K562 (cell line): Measurements from ENCODE around the gene TMEM107. TPM values are rescaled to one million over a fixed set of nuclear protein-coding genes. Genes with fewer than 3 reads are reported as not detected.

Source experiments
- ADNP ChIP-seq: fragments of 200-800 bp; sonication (Bioruptor generic); IDR thresholded peaks from 2 replicates; pipeline ENCODE4 v1.6.1; 2016; ENCODE audit warnings: missing genetic modification characterization, missing compliant biosample characterization
- AFF4 ChIP-seq: sonication (generic); formaldehyde crosslinking; IDR thresholded peaks from 2 replicates; pipeline ENCODE4 v1.8.0; 2023; ENCODE audit warnings: mild to moderate bottlenecking, missing genetic modification reagents
- ARNT ChIP-seq, 2 experiments: fragments of 450-650 bp; IDR thresholded peaks; 2 replicates each; pipeline ENCODE4 v1.6.1; 2016; ENCODE audit warnings: mild to moderate bottlenecking in 1 of 2
- CEBPB ChIP-seq: fragments of 450-650 bp; IDR thresholded peaks from 2 replicates; pipeline ENCODE4 v1.6.1; 2016; ENCODE audit warnings: missing genetic modification characterization, missing compliant biosample characterization
- E2F1 ChIP-seq: sonication (generic); formaldehyde crosslinking; IDR thresholded peaks from 2 replicates; pipeline ENCODE4 v1.8.1; 2023; ENCODE audit warnings: mild to moderate bottlenecking, missing genetic modification reagents, moderate library complexity
- ERF ChIP-seq: fragments of 450-650 bp; formaldehyde crosslinking; IDR thresholded peaks from 2 replicates; pipeline ENCODE4 v1.4.0; 2020; ENCODE audit warnings: mild to moderate bottlenecking, mixed read lengths
- GABPB1 ChIP-seq: sonication (generic); formaldehyde crosslinking; IDR thresholded peaks from 2 replicates; pipeline ENCODE4 v1.8.0; 2022; ENCODE audit warnings: mild to moderate bottlenecking, missing genetic modification reagents
- HDAC3 ChIP-seq: fragments of 450-650 bp; IDR thresholded peaks from 2 replicates; pipeline ENCODE4 v1.6.1; 2018; ENCODE audit warnings: borderline replicate concordance, mild to moderate bottlenecking, moderate library complexity; ENCODE audit not compliant: partially characterized antibody
- HNRNPL ChIP-seq: fragments of 200-400 bp; formaldehyde crosslinking; IDR thresholded peaks from 2 replicates; pipeline ENCODE4 v1.6.1; 2017; ENCODE audit warnings: low read depth, mild to moderate bottlenecking, low read length
- KDM4B ChIP-seq, 2 experiments: fragments of 450-650 bp in 1 of 2; sonication (generic) in 1 of 2; IDR thresholded peaks; 2 replicates each; pipeline ENCODE4 v1.6.1; 2016 to 2017; ENCODE audit warnings: borderline replicate concordance in 2 of 2, antibody characterized with exemption in 1 of 2, low read depth in 1 of 2, mild to moderate bottlenecking in 1 of 2
- LEF1 ChIP-seq: fragments of 450-650 bp; IDR thresholded peaks from 2 replicates; pipeline ENCODE4 v1.6.1; 2016; ENCODE audit warnings: mild to moderate bottlenecking
- NFE2 ChIP-seq: IDR thresholded peaks from 2 replicates; pipeline ENCODE4 v1.6.1; 2014; ENCODE audit warnings: antibody characterized with exemption, low read depth
- RAD21 ChIP-seq, 2 experiments: fragments of 250-450 bp in 1 of 2; fragments of 450-650 bp in 1 of 2; sonication (Bioruptor Pico) in 1 of 2; formaldehyde crosslinking in 1 of 2; IDR thresholded peaks in 1 of 2; conservative IDR thresholded peaks in 1 of 2; 2 replicates each; pipeline versions ENCODE4 v1.4.0 to v1.8.0; 2020 to 2022; ENCODE audit warnings: mild to moderate bottlenecking in 2 of 2, moderate library complexity in 1 of 2
- SAFB ChIP-seq: fragments of 200-400 bp; formaldehyde crosslinking; IDR thresholded peaks from 2 replicates; pipeline ENCODE4 v1.6.1; 2017; ENCODE audit warnings: low read depth, low read length, borderline replicate concordance
- SMAD4 ChIP-seq: fragments of 250-450 bp; sonication (Bioruptor Pico); conservative IDR thresholded peaks from 2 replicates; pipeline ENCODE4 v1.8.0; 2021; ENCODE audit warnings: inconsistent platforms, mild to moderate bottlenecking, moderate library complexity
- STAG1 ChIP-seq: sonication (generic); formaldehyde crosslinking; IDR thresholded peaks from 2 replicates; pipeline ENCODE4 v1.5.0; 2020; ENCODE audit warnings: missing genetic modification reagents, borderline replicate concordance
- ZEB2 ChIP-seq: fragments of 450-650 bp; IDR thresholded peaks from 2 replicates; pipeline ENCODE4 v1.6.1; 2016
- ZNF121 ChIP-seq: sonication (generic); formaldehyde crosslinking; conservative IDR thresholded peaks from 2 replicates; pipeline ENCODE4 v1.8.0; 2022; ENCODE audit warnings: missing genetic modification reagents
- ZNF24 ChIP-seq: fragments of 450-650 bp; IDR thresholded peaks from 2 replicates; pipeline ENCODE4 v1.6.1; 2016
- ZNF431 ChIP-seq: sonication (generic); formaldehyde crosslinking; IDR thresholded peaks from 2 replicates; pipeline ENCODE4 v1.8.0; 2022; ENCODE audit warnings: mild to moderate bottlenecking, missing genetic modification reagents
- ZNF79 ChIP-seq: fragments of 250-450 bp; sonication (Bioruptor Pico); IDR thresholded peaks from 2 replicates; pipeline ENCODE4 v1.4.0; 2020; ENCODE audit warnings: low read depth, mild to moderate bottlenecking, moderate library complexity
- polyA plus RNA-seq, 8 experiments: library from polyadenylated mRNA; depleted of rRNA in 4 of 8; stranded (reverse) in 5 of 8; unstranded in 3 of 8; fragments of >200 nt; fragmentation: Nextera tagmentation in 2 of 8; fragmentation: Illumina TruSeq in 1 of 8; extraction: Ambion mirVana in 2 of 8; extraction: Trizol in 1 of 8; gene quantifications; 2 replicates each; pipeline versions ENCODE4 v1.2.1 to v1.2.3, GENCODE V29; 2011 to 2014; ENCODE audit warnings: inconsistent platforms in 1 of 8, missing spikeins in 1 of 8
- total RNA-seq, 7 experiments: library from RNA; depleted of rRNA in 6 of 7; stranded (reverse); fragments of >200 nt in 6 of 7; fragmentation: Illumina TruSeq in 2 of 7; extraction: Trizol in 2 of 7; gene quantifications; 2 replicates each; pipeline versions ENCODE4 v1.2.1 to v1.2.3, GENCODE V29; 2011 to 2021; ENCODE audit warnings: low replicate concordance in 1 of 7
- TF ChIP-seq, protein P1 (sequence below): fragments of 450-650 bp; IDR thresholded peaks from 2 replicates; pipeline ENCODE4 v1.6.1; 2016; ENCODE audit warnings: mild to moderate bottlenecking

TMEM107 gene
- total and polyA plus RNA-seq, 9 of the 15 experiments (the other 6 are each of a cell fraction or from before 2014, with no cell fraction given): 7.1 to 26.2 (median 16.9) TPM

DNA sequence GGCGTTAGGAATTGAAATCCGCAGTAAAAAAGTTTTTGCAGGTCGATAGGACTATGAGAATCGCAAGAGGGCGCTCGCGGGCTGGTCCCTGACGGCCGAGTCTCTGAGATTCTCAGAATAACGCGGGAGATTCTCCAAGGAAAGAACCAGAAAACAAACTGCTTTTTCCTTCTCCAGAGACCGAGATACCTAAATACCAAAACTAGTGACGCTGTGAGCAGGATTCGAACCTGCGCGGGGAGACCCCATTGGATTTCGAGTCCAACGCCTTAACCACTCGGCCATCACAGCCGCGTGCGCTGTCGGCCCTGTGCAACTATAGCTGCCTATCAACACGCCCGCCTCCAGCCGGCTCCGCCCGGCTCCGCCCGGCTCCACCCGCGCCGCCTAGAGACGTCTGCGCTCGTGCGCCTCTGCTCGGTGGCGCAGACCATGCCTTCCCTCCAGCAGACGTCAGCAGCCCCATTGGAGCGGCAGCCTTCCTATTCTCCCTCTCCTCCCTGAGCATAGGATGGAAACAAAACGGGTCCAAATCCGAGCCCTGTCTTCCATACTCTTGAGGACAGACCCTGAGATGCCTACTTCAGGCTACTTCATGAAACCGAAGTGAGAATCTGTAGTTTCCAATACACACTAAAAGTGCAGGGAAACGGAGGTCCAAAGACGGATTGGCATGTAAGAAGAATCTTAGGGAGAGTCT is 37.4 kb downstream of the TMEM107 start (continued):
- TF ChIP-seq LEF1: peak; percentile 42; the same call in 1 of the 2 replicates
- peak; percentile 85 for TF ChIP-seq AFF4 (CRISPR knock-in tag)
- TF ChIP-seq CEBPB (tag): no peak
- 0 out of 2 replicates have a peak, but pooled peaks have one; percentile 61 for TF ChIP-seq ZNF431 (CRISPR knock-in tag)
- TF ChIP-seq STAG1 (CRISPR knock-in tag): no peak
- no peak for TF ChIP-seq HDAC3
- no peak for TF ChIP-seq SAFB
- peak; percentile 77 for TF ChIP-seq SMAD4 (CRISPR knock-in tag)
- no peak for TF ChIP-seq ZNF79 (CRISPR knock-in tag)
- TF ChIP-seq, protein P1, sequence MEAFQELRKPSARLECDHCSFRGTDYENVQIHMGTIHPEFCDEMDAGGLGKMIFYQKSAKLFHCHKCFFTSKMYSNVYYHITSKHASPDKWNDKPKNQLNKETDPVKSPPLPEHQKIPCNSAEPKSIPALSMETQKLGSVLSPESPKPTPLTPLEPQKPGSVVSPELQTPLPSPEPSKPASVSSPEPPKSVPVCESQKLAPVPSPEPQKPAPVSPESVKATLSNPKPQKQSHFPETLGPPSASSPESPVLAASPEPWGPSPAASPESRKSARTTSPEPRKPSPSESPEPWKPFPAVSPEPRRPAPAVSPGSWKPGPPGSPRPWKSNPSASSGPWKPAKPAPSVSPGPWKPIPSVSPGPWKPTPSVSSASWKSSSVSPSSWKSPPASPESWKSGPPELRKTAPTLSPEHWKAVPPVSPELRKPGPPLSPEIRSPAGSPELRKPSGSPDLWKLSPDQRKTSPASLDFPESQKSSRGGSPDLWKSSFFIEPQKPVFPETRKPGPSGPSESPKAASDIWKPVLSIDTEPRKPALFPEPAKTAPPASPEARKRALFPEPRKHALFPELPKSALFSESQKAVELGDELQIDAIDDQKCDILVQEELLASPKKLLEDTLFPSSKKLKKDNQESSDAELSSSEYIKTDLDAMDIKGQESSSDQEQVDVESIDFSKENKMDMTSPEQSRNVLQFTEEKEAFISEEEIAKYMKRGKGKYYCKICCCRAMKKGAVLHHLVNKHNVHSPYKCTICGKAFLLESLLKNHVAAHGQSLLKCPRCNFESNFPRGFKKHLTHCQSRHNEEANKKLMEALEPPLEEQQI: no peak
- peak; percentile 75 to 77 for TF ChIP-seq RAD21 (CRISPR knock-in tag; conservative IDR thresholded peaks at IDR 0.05 in 1 of 2, IDR thresholded peaks at IDR 0.05 in 1 of 2)
- TF ChIP-seq E2F1 (CRISPR knock-in tag): peak; percentile 69
- peak; percentile 84 for TF ChIP-seq GABPB1
- 0 out of 4 replicates have a peak, but pooled peaks of 1 of the 2 experiments have one; percentile 32 for TF ChIP-seq ARNT (IDR thresholded peaks at IDR 0.05)
- peak; percentile 71; the same call in 1 of the 2 replicates for TF ChIP-seq ERF (CRISPR knock-in tag)
- 0 out of 2 replicates have a peak, but pooled peaks have one; percentile 0 for TF ChIP-seq NFE2
- TF ChIP-seq ZNF121 (CRISPR knock-in tag): no peak
- TF ChIP-seq ZEB2: 0 out of 2 replicates have a peak, but pooled peaks have one; percentile 7
- TF ChIP-seq ZNF24: no peak; the same call in 1 of the 2 replicates
- peak; percentile 88 for TF ChIP-seq ADNP
- no peak for TF ChIP-seq HNRNPL
- 0 out of 4 replicates have a peak, but pooled peaks of 1 of the 2 experiments have one; percentile 41 for TF ChIP-seq KDM4B (IDR thresholded peaks at IDR 0.05; ENCODE audit: borderline replicate concordance in 2 of 2, low read depth in 1 of 2)
